ENCODE data around the gene PRKAG2. TPM values are rescaled to one million over a fixed set of nuclear protein-coding genes. Genes with fewer than 3 reads are reported as not detected.

PRKAG2 gene
- 30.7 TPM for total RNA-seq

GRCh38 chr7:151876899-151877777, at the start of gene PRKAG2:
PRKAG2 (minus strand) TSS chr7:151877115; CDS start chr7:151876620, 495 bp downstream.

DNA sequence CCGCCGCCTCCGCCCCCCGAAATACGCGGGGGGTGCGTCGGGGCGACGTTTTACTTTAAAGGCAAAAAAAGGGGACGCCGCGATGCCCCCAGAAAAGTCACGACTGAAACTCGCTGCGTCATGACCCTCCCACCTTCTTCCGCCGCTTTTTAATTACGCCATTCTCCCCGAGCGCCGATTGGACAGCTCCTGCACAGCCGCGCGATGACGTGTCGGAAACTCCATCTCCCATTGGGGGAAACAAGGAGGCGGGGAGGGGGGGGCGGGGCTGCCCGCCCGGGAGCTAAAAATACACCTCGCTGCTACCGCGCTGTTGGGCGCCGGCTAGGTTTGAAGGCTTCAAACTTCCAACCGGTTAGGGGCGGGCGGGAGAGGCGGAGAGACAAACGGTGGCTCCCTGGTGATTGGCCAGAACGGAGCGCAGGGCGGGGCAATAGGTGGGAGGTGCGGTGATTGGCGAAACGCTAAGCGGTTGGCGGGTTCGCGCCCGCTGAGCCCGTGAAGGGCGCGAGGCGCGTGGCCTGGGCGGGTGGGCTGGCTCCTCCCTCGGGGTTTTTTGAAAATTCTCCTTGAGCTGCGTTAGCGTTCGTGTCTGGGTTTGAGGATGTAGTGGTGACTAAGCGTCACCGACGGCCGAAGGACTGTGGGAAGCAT, 357.0 kb downstream of the PRKAG2 start, which contains the start of gene RHEB:
TSS of gene RHEB (minus strand) at position 131 of the 654 bp plus-strand sequence. CDS start 384 bp downstream, outside the sequence.

Small RNA genes lying within 50 kb of the gene (small RNA-seq; reads per million reads assigned to genes)
- gene RF00019 (ENCODE audit: low replicate concordance) (not detected), gene RNU6-604P (ENCODE audit: low replicate concordance) (not detected)

Other genes with a start within 250 kb of the PRKAG2 start
- not detected for gene GALNTL5, start 79.3 kb upstream of the PRKAG2 start, total RNA-seq
- 93.9 TPM for gene GALNT11, start 148.6 kb upstream of the PRKAG2 start, total RNA-seq

Data from parietal lobe (tissue), 2 donors.